GM21723 (cell line): ENCODE measurements around the gene C20orf141.
"Not testable (repeated sequence)": the region's sequence is repeated elsewhere in the genome, so short reads cannot be mapped to it uniquely, and the experiment has no call there.

ENCODE experiments used
- ATAC-seq: cut with Tn5 transposase; IDR thresholded peaks from one replicate; pipeline ENCODE4 v1.9.1; 2021; ENCODE audit warnings: mild to moderate bottlenecking, moderate library complexity; ENCODE audit not compliant: unreplicated experiment

C20orf141 gene

GRCh38 chr20:2799688-2800520 is 14.9 kb upstream of the C20orf141 start:
- ATAC-seq: no peak

GRCh38 chr20:2800521-2801285 is 14.1 kb upstream of the C20orf141 start, which contains the start of gene CPXM1:
Gene CPXM1 (minus strand): TSS chr20:2800627. CDS start chr20:2800572, 55 bp downstream.
- no peak for ATAC-seq

DNA sequence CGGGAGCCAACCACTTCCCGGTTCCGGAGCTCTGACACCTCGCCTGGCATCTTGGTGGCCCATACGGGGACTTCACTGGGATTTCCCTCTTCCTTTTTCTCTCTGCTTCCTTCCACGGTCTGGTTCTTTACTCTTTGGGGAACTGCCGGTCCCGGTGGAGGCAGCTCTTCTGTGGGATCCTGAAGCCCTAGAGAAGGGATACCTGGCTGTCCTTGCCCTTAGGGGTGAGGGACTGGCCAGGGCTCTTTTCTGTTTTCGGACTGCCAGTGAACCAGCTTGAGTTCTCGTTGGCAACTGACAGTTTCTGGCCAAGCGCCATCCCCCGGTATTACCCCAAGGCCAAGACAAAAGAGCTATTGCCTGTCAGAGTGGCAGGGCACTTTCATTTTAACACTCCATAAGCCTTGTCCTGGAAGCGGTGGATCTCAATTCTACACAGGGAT is 13.5 kb upstream of the C20orf141 start:
- no peak for ATAC-seq

GRCh38 chr20:2804041-2804828 is 10.6 kb upstream of the C20orf141 start:
- ATAC-seq: no peak

DNA sequence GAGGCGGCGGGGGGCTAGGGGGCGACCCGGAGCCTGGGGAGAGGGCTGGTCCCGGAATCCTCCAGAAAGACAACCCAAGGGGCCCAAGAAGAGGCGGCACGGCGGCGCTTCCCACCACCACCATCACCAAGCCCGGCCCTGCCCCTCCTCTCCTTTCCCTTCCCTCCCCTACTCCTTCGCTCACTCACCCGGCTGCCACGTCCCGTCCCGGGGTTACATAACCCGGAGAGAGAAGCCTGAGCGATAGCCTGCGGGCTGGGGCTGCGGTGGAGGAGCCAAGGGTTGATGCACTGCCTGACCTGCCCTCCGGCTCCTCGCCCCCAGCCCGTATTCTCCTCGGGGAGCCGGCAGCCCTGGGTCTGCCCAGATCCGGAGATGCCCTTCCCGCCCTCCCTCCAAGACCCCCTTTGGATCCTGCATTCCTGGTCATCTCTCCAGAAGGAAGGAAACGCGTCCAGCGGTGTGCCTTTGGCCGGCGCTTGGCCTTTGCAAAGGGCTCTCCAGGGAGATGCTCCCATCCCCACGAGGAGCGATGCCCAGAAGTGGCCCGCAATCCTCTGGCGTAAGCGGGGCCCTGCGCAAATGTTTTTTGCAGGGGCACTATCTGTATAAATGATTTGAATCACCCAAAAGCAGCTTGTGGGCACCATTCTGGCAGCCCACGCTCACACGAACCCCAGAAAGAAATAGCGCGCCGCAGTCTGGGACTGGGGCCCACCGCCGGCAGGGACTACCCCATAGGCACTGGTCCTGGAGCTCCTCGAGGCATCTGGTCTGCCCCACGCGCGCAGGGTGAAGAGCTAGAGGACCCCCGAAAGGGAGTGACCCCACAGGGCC is 9.7 kb upstream of the C20orf141 start:
- no peak for ATAC-seq

DNA sequence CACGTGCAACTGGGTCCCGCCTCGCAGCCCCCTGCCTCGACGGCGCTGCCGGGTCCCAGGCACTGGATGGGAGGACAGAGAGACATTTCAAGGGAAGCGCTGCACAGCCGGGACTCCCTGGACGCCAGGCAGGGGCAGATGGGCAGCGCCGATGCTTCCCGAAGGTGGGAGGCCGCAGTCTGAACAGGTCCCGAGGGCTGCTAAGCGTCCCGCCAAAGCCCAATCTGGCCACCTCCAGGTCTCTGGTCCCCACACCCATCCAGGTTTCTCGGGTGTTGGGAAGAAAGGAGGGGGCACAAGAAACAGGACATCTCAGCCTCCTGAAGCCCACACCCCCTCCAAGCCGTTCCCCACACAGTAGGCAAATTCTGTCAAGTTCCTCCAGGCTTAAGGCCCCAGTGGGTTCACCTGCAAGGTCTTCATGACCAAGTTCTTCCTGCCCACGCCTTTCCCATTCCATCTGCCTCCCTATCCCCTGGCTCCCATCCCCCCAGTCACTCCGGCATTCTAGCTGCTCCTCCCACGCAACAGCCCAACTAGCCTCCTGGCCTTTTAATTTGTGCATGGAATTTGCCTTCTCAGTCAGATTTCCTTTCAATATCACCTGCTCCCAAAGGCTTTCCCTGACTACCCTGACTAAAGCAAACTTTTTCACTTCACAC is 9.0 kb upstream of the C20orf141 start:
- ATAC-seq: no peak

- ATAC-seq: no peak
Observed at GRCh38 chr20:2806351-2806701, 8.5 kb upstream of the C20orf141 start.

GRCh38 chr20:2807019-2807418 is 7.8 kb upstream of the C20orf141 start:
- ATAC-seq: no peak

DNA sequence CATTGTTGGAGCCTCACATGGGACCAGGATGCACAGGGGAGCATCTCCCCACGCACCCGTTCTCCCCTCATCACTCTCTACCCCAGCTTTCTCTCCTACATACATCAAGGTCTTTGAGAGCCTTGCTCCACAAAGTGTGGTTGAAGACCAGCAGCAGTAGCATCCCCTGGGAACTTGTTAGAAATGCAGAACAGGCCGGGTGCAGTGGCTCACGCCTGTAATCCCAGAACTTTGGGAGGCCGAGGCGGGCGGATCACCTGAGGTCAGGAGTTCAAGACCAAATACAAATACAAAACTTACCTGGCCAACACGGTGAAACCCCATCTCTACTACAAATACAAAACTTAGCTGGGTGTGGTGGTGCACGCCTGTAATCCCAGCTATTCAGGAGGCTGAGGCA is 6.9 kb upstream of the C20orf141 start:
- not testable (repeated sequence) for ATAC-seq

GRCh38 chr20:2809690-2810089 is 5.1 kb upstream of the C20orf141 start:
- ATAC-seq: no peak

GRCh38 chr20:2812189-2812588 is 2.6 kb upstream of the C20orf141 start:
- ATAC-seq: no peak

DNA sequence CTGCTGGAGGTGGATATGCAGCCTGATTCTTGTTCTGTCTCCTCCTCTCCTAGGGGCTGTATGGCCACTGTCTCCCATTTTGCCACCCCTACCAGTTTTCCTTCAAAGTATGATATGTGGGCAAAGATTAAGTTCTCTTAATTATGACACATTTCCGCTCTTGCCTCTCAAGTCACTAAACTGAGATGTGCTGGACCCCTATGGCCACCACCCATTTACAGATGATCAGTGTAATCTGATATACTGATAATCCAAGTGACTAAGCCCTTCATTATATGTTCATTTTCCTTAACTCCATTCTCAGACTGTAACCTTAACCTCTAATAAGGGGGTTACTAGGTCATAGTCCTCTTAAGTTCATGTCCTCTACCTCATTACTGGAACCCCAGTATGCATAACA is 711 bp upstream of the C20orf141 start:
- ATAC-seq: no peak

GRCh38 chr20:2815242-2815900 is 584 bp downstream of the C20orf141 start:
- ATAC-seq: no peak

DNA sequence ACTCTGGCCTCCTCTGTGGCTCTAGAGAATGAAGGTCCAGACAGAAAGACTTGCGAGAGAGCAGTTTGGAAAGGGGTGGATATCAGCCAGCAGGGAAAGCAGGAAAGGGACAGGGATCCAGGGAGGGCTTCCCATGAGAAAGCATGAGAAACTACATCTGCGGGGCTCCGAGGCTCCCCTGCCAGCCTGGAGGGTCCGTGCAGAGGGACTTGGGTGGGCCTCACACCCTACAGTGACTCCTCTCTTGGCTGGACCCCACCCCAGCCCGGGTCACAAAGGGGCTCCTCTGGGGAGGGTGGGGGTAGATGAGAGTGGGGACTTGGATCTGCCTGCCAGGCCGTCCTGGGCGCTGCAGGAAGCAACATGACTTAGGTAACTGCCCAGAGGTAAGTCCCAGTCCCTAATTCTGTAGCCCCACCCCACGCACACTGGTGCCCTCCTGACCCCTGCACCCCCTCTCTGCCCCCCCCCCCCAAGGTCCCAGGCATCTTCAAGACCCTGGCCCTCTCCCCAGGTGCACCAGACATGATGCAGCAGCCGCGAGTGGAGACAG is 1.3 kb downstream of the C20orf141 start, which contains the start of gene TMEM239:
Gene TMEM239, plus strand, starts transcription at position 335 of the 553 bp plus-strand sequence. Its CDS starts 191 bp downstream, at position 526.
- ATAC-seq: no peak

GRCh38 chr20:2816583-2817340 is 2.0 kb downstream of the C20orf141 start:
- no peak for ATAC-seq

- ATAC-seq: no peak
Observed at GRCh38 chr20:2817341-2817726, 2.5 kb downstream of the C20orf141 start.

DNA sequence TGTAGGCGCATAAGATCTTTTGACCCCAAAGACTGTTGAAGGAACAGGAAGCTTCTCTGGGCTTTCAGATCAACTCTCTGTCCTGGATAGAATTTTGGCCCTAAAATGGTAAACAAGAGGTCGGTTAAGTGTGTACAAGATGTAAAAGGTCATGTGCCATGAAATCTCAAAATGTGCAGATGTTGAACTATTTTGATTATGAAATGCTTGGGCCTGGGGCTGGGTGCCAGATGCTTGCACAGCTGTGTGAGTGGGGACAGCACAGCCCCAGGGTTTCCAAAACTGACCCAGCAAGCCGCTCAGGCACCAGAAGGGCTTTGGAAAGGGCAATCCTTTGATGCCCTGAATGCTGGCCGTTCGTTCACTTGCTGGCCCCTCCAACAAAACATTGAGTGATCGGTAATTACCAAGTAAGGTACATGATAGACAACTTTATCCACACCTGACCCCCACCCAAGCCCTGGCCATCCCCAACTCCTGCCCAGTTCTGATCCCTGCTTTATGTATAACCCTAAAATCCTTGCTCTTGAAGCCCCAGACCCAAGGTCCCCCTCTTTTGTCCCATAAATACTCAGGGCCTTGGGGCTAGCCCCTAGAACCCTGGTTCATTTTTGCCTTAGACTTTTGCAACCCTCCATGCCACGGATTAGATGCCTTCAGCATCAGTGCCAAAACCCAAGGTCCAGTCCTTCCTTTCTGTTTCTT is 3.3 kb downstream of the C20orf141 start:
- ATAC-seq: no peak
